ENCODE data around the gene ZBTB46.
A peak's percentile ranks its signal among the peaks of the same experiment; 100 is the strongest.

The ZBTB46 gene

DNA sequence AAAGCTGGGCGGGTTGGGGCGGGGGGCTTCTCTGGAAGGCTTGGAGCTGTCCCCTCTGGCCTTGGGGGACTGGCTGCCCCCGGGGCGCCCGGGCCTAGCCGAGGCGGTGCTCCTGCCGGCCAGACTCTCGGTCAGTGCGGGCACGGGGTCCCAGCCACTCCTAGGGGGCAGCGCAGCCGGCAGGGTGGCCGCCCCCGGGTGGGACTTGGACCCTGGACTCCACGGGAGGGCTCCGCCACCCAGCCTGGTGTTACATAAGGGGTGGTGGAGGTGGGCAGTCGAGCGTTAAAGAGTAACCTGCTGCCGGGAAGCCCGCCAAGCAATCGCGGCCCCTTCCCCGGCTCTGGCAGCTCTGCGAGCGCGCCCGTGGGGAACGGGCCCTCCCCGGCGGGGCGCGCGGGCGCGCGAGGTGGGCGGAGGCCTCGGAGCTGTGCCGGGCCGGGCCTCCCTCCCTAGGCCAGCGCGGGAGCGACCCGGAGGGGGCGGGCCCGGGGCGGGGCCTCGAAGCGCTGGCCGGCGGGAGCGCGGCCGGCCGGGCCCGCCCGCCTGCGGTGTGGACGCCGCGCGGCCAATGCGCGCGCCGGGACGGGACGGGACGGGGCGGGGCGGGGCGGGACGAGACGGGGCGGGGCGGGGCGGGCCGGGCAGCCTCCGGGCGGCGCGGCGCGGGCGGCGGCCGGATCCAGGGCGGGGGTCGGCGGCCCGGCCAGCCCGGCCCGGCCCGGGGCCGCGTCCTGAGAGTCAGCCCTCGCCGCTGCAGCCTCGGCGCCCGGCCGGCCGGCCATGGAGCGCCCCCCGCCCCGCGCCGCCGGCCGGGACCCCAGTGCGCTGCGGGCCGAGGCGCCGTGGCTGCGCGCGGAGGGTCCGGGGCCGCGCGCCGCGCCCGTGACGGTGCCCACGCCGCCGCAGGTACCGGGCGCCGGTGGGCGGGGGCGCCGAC is 91.7 kb downstream of the ZBTB46 start, which contains the start of gene SLC2A4RG:
TSS of gene SLC2A4RG (plus strand) at position 647 of the 940 bp plus-strand sequence. CDS start at position 784, 137 bp downstream.
- Histone ChIP-seq H3K36me3 (ENCODE audit: control insufficient read depth in 2 of 2, insufficient read depth in 1 of 2, low read length in 2 of 2) (peaks cover 4 to 52% of the 10 kb centered on the region in 2 experiments; a peak in 1 of 3 replicates), H3K4me1 (ENCODE audit: control insufficient read depth, insufficient read depth, low read length) (no peaks in the 10 kb centered on the region; the same call in 1 of the 2 replicates), H3K27ac (ENCODE audit: extremely low read depth, low read depth, low read length) (peak within 1 kb of the TSS; percentile 79), H3K4me3 (ENCODE audit: low read depth, low read length) (peak within 1 kb of the TSS; percentile 54), H3K9me3 (ENCODE audit: control insufficient read depth, insufficient read depth, low read depth, low read length) (no peaks in the 10 kb centered on the region)
- TF ChIP-seq, protein P1, sequence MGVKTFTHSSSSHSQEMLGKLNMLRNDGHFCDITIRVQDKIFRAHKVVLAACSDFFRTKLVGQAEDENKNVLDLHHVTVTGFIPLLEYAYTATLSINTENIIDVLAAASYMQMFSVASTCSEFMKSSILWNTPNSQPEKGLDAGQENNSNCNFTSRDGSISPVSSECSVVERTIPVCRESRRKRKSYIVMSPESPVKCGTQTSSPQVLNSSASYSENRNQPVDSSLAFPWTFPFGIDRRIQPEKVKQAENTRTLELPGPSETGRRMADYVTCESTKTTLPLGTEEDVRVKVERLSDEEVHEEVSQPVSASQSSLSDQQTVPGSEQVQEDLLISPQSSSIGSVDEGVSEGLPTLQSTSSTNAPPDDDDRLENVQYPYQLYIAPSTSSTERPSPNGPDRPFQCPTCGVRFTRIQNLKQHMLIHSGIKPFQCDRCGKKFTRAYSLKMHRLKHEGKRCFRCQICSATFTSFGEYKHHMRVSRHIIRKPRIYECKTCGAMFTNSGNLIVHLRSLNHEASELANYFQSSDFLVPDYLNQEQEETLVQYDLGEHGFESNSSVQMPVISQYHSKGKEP (tag by site-specific recombination; IDR thresholded peaks at IDR 0.05): no peak
- TF ChIP-seq SP7 (tag by site-specific recombination; IDR thresholded peaks at IDR 0.05): peak; percentile 15; the same call in 1 of the 2 replicates
- TF ChIP-seq ZNF837 (tag by site-specific recombination; IDR thresholded peaks at IDR 0.05): no peak
- TF ChIP-seq, protein P2, sequence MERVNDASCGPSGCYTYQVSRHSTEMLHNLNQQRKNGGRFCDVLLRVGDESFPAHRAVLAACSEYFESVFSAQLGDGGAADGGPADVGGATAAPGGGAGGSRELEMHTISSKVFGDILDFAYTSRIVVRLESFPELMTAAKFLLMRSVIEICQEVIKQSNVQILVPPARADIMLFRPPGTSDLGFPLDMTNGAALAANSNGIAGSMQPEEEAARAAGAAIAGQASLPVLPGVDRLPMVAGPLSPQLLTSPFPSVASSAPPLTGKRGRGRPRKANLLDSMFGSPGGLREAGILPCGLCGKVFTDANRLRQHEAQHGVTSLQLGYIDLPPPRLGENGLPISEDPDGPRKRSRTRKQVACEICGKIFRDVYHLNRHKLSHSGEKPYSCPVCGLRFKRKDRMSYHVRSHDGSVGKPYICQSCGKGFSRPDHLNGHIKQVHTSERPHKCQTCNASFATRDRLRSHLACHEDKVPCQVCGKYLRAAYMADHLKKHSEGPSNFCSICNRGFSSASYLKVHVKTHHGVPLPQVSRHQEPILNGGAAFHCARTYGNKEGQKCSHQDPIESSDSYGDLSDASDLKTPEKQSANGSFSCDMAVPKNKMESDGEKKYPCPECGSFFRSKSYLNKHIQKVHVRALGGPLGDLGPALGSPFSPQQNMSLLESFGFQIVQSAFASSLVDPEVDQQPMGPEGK (tag by site-specific recombination; IDR thresholded peaks at IDR 0.05): 0 out of 2 replicates have a peak, but pooled peaks have one; percentile 49
- peak; percentile 76; the same call in 1 of the 2 replicates for TF ChIP-seq ZNF423 (tag by site-specific recombination; IDR thresholded peaks at IDR 0.05)
- TF ChIP-seq BCL11B (tag by site-specific recombination; IDR thresholded peaks at IDR 0.05; ENCODE audit: low read depth): no peak
- TF ChIP-seq, protein P3, sequence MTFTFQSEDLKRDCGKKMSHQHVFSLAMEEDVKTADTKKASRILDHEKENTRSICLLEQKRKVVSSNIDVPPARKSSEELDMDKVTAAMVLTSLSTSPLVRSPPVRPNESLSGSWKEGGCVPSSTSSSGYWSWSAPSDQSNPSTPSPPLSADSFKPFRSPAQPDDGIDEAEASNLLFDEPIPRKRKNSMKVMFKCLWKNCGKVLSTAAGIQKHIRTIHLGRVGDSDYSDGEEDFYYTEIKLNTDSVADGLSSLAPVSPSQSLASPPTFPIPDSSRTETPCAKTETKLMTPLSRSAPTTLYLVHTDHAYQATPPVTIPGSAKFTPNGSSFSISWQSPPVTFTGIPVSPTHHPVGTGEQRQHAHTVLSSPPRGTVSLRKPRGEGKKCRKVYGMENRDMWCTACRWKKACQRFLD (tag by site-specific recombination; IDR thresholded peaks at IDR 0.05): no peak
- TF ChIP-seq ZBTB20 (tag by site-specific recombination; IDR thresholded peaks at IDR 0.05): peak; percentile 27; the same call in 1 of the 2 replicates
- peak; percentile 46; the same call in 1 of the 2 replicates for TF ChIP-seq KLF10 (tag by site-specific recombination; IDR thresholded peaks at IDR 0.05)
- peak; percentile 68; the same call in 1 of the 2 replicates for TF ChIP-seq KLF8 (tag by site-specific recombination; IDR thresholded peaks at IDR 0.05)
- peak; percentile 92 for TF ChIP-seq GLIS2 (tag by site-specific recombination; IDR thresholded peaks at IDR 0.05)
- TF ChIP-seq GLIS1 (tag by site-specific recombination; IDR thresholded peaks at IDR 0.05): peak; percentile 80
- peak; percentile 74 for TF ChIP-seq ZBTB8A (tag by site-specific recombination; IDR thresholded peaks at IDR 0.05)
- TF ChIP-seq, protein P4, sequence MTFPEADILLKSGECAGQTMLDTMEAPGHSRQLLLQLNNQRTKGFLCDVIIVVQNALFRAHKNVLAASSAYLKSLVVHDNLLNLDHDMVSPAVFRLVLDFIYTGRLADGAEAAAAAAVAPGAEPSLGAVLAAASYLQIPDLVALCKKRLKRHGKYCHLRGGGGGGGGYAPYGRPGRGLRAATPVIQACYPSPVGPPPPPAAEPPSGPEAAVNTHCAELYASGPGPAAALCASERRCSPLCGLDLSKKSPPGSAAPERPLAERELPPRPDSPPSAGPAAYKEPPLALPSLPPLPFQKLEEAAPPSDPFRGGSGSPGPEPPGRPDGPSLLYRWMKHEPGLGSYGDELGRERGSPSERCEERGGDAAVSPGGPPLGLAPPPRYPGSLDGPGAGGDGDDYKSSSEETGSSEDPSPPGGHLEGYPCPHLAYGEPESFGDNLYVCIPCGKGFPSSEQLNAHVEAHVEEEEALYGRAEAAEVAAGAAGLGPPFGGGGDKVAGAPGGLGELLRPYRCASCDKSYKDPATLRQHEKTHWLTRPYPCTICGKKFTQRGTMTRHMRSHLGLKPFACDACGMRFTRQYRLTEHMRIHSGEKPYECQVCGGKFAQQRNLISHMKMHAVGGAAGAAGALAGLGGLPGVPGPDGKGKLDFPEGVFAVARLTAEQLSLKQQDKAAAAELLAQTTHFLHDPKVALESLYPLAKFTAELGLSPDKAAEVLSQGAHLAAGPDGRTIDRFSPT (tag by site-specific recombination; IDR thresholded peaks at IDR 0.05): peak; percentile 40; the same call in 1 of the 2 replicates
- peak; percentile 57; the same call in 1 of the 2 replicates for TF ChIP-seq ZFHX2 (tag by site-specific recombination; conservative IDR thresholded peaks at IDR 0.05)
- TF ChIP-seq, protein P5, sequence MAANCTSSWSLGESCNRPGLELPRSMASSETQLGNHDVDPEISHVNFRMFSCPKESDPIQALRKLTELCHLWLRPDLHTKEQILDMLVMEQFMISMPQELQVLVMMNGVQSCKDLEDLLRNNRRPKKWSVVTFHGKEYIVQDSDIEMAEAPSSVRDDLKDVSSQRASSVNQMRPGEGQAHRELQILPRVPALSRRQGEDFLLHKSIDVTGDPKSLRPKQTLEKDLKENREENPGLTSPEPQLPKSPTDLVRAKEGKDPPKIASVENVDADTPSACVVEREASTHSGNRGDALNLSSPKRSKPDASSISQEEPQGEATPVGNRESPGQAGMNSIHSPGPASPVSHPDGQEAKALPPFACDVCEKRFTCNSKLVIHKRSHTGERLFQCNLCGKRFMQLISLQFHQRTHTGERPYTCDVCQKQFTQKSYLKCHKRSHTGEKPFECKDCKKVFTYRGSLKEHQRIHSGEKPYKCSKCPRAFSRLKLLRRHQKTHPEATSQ (tag by site-specific recombination; IDR thresholded peaks at IDR 0.05): 0 out of 2 replicates have a peak, but pooled peaks have one; percentile 11
- TF ChIP-seq ZNF394 (tag by site-specific recombination; IDR thresholded peaks at IDR 0.05; ENCODE audit: borderline replicate concordance): no peak
- TF ChIP-seq, protein P6, sequence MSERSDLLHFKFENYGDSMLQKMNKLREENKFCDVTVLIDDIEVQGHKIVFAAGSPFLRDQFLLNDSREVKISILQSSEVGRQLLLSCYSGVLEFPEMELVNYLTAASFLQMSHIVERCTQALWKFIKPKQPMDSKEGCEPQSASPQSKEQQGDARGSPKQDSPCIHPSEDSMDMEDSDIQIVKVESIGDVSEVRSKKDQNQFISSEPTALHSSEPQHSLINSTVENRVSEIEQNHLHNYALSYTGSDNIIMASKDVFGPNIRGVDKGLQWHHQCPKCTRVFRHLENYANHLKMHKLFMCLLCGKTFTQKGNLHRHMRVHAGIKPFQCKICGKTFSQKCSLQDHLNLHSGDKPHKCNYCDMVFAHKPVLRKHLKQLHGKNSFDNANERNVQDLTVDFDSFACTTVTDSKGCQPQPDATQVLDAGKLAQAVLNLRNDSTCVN (tag by site-specific recombination; optimal IDR thresholded peaks at IDR 0.05): peak; percentile 69
- TF ChIP-seq ZNF341 (tag by site-specific recombination; IDR thresholded peaks at IDR 0.05; ENCODE audit: low read depth): peak; percentile 59
- peak; percentile 62; the same call in 1 of the 2 replicates for TF ChIP-seq ZIC2 (tag by site-specific recombination; IDR thresholded peaks at IDR 0.05)
- POLR2A ChIA-PET: no interaction called here
- CTCF ChIA-PET: no interaction called here
